ENCODE results near the gene NCK1. TPM values are rescaled to one million over a fixed set of nuclear protein-coding genes. Genes with fewer than 3 reads are reported as not detected.
"Not testable (repeated sequence)": the region's sequence is repeated elsewhere in the genome, so short reads cannot be mapped to it uniquely, and the experiment has no call there.

NCK1 gene
- total RNA-seq, 1 donor from 2014 or later = 83.4 TPM

DNA sequence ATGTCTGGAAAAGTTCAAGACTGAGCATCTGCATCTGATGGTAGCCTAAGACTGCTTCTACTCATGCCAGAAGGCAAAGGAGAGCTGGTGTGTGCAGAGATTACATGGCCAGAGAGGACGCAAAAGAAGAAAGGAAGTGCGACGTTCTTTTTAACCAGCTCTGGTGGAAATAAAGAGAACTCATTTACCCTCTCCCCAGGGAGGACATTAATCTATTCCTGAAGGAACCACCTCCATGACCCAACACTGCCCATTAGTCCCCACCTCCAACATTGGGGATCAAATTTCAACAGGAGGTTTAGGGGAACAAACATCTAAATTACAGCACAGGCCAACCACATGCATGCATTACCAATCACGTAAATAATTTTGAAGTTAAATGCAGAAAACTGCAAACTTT lies 1.5 kb upstream of the NCK1 start:
- no peak for DNase-seq (ENCODE audit: extremely low read depth, low read depth, low spot score)

DNA sequence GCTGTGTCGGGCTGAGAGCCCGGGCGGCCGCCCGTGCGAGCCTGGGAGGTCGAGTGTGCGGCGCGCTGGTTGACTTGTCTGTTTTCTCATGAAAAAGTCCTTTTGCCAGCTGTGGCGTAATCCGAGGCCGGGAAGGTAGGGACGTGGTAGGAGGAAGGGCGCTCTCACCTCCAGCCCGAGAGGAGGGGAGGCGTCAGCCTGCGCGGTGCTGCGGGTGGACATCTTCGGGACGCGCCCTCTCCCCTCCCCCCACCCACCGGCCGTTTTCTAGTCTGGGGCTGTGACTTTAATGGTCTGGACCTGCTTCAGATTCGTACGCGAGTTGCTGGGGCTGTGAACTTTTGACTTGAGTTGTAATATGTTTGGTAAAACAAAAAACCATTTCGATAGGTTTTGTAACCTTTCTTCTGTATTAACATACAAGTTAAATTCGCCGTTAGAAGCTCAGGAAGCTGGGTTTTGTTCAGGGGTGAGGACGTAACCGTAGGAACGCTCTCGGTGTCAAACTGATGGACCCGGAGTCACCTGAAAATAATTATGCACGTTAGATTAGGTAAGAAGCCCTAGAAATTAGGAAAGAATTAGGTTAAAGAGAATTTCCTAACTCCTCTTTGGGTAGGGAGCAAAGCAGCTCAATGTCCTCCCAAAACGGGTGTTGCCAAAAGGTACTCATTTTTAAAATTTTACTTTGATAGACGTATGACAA lies 762 bp downstream of the NCK1 start:
- DNase-seq (ENCODE audit: extremely low read depth, low read depth, low spot score) = no peak

DNA sequence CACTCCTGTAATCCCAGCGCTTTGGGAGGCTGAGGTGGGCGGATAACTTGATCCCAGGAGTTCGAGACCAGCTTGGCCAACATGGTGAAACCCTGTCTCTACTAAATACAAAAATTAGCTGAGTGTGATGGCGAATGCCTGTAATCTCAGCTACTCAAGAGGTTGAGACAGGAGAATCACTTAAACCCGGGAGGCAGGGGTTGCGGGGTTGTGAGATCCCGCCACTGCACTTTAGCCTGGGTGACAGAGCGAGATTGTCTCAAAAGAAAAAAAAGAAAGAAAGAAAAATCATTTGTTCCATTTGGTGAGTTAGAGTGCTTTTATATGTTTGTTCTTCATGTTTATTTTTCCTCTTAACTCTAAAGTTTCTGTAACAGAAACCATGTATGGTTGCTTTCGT lies 7.3 kb downstream of the NCK1 start:
- no peak for DNase-seq (ENCODE audit: extremely low read depth, low read depth, low spot score)

DNA sequence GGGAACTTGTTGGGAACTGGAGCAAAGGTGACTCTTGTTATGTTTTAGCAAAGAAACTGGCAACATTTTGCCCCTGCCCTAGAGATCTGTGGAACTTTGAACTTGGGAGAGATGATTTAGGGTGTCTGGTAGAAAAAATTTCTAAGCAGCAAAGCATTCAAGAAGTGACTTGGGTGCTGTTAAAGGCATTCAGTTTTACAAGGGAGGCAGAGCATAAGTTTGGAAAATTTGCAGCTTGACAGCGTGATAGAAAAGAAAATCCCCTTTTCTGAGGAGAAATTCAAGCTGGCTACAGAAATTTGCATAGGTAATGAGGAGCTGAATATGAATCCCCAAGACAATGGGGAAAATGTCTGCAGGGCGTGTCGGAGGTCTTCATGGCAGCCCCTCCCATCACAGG lies 10.2 kb downstream of the NCK1 start:
- DNase-seq (ENCODE audit: extremely low read depth, low read depth, low spot score) = not testable (repeated sequence)

DNA sequence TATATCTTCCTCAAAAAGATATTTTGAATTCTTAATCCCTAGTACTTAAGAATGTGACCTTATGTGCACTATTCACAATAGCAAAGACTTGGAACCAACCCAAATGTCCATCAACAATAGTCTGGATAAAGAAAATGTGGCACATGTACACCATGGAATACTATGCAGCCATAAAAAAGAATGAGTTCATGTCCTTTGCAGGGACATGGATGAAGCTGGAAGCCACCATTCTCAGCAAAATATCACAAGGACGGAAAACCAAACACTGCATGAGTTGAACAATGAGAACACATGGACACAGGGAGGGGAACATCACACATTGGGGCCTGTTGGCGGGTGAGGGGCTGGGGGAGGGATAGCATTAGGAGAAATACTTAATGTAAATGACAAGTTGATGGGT lies 17.5 kb downstream of the NCK1 start:
- DNase-seq (ENCODE audit: extremely low read depth, low read depth, low spot score) = not testable (repeated sequence)

DNA sequence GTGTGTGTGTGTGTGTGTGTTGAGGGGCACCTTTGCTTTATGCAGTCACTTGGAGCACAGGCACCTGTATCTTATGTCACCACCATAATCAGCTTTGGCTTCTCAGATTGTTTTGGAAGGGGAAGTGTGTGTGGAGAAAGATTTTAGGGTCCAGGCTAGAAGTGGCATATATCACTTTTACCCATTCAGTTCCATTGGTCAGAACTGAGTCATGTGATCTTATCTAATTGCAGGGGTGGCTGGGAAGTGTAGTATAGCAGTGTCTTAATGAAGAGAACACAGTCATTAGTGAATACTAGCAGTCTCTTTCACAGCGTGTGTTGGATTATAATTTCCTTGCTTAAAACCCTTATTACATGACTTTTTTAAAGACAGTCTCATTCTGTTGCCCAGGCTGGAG lies 20.6 kb downstream of the NCK1 start:
- DNase-seq (ENCODE audit: extremely low read depth, low read depth, low spot score) = no peak

DNA sequence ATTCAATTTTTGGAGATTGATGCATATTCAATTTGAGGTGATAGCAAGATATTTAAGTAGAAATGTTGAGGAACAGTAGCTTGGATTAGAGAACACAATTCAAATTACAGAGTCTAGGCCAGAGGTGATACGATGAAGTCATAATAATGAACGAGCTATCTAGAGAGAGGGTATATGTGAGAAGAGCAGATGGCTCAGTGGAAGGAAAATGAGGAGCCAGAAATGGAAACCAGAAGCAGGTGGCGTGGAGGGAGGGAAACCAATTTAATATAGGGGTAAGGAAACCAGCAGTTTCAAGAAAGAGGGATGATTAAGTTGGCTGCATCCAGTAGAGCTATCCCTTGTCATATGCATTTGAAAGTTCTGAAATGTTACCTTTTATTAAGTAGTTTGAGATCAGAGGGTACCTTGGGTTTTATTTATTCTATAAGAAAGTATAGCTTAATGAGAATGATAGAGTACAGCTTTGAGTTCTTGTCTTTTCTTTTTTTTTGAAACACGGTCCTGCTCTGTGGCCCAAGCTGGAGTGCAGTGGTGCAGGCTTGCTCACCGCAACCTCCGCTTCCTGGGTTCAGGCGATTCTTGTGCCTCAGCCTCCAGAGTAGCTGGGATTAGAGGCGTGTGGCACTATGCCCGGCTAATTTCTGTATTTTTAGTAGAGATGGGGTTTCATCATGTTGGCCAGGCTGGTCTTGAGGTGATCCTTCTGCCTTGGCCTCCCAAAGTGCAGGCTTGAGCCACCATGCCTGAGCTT lies 22.1 kb downstream of the NCK1 start:
- no peak for DNase-seq (ENCODE audit: extremely low read depth, low read depth, low spot score)

DNA sequence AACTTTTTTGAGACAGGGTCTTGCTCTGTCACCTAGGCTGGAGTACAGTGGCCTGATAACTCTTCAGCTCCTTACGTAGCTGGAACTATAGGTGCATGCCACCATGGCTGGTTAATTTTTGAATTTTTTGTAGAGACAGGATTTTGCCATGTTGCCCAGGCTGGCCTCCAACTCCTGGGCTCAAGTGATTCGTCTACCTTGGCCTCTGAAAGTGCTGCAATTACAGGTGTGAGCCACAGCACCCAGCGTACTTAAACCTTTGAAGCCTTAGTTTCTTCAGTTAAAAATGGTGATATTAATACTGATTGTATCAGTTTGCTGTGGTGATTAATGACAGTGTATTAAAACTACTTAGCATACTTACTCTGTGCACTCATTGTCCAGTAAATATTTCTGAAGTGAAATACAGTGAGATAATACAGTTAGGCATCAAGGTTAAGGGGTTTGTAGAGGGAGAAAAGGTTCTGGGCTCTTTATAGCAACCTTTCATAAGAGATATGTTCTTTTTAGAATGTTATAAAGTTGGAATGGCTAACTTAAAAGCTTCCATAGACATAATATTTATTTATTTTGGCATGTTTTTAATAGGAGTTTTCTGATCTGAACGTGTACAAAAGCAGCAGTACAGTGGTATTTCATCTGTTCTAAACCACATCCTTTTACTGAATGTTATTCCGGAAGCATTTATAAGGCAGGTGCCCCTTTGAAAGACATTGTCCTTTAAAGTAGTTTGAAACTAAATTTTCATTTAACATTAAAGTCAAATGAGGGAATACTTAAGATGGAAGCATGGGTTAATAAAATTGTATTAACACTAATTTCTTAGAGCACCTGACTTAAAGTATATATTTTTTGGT lies 23.6 kb downstream of the NCK1 start:
- no peak for DNase-seq (ENCODE audit: extremely low read depth, low read depth, low spot score)

DNA sequence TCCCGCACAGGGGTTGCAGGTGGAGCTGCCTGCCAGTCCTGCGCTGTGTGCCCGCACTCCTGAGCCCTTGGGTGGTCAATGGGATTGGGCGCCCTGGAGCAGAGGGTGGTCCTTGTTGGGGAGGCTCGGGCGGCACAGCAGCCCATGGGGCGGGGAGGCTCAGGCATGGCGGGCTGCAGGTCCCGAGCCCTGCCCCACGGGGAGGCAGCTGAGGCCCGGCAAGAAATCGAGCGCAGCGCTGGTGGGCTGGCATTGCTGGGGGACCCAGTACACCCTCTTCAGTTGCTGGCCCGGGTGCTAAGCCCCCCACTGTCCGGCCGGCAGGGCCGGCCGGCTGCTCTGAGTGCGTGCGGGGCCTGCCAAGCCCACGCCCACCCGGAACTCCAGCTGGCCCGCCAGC lies 27.9 kb downstream of the NCK1 start:
- DNase-seq (ENCODE audit: extremely low read depth, low read depth, low spot score) = no peak

DNA sequence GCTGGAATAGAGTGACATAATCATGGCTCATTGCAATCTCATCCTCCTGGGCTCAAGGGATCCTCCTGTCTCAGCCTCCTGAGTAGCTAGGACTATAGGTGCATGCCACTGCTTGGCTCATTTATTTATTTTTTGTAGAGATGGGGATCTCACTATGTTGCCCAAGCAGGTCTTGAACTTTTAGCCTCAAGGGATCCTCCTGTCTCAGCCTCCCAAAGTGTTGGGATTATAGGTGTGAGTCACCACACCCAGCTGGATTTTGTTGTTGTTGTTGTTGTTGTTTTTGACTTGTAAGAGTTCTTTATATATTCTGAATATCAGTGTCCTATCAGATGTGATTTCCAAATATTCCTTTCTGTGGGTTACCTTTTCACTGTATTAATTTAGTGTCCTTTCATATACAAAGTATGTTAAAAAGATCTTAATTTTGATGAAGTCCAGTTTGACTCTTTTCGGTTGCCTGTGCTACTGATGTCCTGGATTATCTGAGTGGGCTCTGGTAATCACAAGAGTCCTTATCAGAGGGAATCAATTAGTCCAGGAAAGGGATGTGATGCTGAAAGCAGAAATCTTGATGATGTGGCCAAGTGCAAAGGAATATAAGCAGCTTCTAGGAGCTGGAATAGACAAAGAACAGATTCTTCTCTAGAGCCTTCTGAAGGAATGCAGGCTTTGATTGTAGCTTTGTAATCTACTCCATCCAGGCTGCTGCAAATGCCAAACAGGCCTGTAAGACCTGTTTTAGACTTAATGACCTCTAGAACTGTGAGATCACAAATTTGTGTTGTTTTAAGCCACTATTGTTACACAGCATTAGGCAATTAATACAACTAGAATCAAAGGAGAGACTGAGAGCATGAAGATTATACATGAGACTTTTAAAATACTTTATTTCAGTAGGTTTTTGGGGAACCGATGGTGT lies 30.2 kb downstream of the NCK1 start:
- peak; percentile 47 for DNase-seq (ENCODE audit: extremely low read depth, low read depth, low spot score)

DNA sequence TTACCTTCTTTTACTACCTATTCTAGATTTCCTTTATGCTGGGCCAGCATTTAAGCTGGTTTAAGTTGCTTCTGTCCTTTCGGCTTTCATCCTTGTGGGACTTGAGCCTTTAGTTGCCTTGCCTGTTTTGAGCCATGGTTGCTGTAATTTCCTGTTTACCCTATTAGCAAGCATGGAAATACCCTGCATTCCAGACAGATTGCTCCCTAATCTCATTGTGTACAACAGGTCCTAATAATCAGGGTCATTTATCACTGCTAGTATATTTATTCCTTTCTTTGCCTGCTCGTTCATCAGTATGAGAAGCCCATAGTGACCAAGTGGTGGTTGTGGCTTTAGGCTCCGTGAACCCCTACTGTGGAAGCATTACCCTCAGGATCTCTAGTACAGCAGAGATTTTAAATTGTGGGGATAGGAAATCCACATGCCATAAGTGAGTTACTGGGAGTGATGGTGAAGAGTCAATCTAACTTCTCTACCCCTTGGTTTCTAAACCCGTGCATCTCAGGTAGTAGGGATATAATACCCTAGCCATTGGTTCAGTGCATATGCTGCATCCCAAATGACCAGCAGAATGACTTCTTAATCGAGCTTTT lies 31.9 kb downstream of the NCK1 start:
- DNase-seq (ENCODE audit: extremely low read depth, low read depth, low spot score) = peak; percentile 88

DNA sequence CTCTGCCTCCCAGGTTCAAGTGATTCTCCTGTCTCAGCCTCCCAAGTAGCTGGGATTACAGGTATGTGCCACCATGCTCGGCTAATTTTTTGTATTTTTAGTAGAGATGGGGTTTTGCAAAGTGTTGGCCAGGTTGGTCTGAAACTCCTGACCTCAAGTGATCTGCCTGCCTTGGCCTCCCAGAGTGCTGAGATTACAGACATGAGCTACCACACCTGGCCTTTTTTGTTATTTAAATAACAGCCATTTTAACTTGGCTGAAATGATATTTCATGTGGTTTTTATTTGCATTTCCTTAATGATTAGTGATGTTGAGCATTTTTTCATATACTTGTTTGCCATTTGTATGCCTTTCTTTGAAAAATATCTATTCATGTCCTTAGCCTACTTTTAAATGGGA lies 35.2 kb downstream of the NCK1 start:
- DNase-seq (ENCODE audit: extremely low read depth, low read depth, low spot score) = not testable (repeated sequence)

DNA sequence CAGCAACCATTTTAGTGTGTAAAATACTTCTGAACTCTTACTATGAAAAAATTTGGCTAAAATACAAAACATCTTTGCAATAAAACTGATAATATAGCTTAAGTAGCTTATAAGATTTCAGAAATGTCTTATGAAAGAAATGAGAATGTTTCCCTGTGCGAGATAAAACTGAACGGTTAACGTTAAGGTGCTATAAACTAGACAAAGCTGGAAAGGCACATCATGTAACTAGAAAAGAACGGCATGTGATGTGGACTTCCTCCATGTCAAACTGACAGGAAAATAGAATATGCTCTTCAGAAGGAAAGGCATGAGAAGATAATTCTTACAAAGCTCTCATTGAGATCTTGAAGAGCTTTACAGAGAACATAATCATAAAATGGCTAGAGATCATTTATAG lies 36.5 kb downstream of the NCK1 start:
- no peak for DNase-seq (ENCODE audit: extremely low read depth, low read depth, low spot score)

DNA sequence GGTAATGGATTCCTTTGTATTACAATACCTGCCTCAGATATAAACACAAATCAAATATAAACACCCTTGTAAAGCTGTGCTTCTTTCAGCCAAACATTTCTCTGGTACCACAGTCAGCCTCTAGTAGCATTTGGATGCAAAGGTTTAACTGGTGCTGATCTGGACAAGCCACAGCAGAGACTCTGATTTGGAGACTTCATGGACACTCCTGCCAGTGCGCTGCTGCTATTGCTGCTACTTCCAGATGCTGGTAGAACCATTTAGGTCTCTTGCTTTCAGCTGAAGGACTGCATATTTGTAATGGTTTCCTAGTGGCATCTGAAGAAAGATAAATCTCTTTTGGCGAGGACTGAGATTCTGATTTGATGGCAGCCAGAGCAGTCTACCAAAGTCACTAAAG lies 36.9 kb downstream of the NCK1 start:
- DNase-seq (ENCODE audit: extremely low read depth, low read depth, low spot score) = no peak

DNA sequence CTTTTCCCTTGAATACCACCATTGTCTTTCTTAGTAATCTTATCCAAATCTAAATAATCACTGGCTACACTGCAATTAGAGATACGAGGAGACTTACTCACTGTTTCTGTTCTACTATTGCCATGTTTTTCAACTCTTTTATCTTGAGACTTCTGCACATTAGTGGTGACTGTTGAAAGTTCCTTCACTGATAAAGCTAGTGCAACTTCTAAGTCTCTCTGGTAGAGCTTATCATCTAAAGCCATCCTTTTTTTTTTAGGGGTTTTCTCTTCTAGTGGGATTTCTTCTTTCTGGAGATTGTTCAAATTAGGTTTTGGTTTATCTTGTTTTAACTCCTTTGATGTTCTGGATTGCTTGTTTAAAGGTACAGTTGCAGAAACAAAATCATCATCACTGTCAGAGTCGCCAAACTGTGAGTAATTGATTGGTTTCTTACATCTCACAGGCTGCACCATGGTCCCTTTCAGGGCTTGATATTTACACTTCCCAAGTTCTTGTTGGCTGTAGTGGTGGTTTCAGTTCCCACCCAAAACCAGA lies 37.7 kb downstream of the NCK1 start:
- no peak for DNase-seq (ENCODE audit: extremely low read depth, low read depth, low spot score)

DNA sequence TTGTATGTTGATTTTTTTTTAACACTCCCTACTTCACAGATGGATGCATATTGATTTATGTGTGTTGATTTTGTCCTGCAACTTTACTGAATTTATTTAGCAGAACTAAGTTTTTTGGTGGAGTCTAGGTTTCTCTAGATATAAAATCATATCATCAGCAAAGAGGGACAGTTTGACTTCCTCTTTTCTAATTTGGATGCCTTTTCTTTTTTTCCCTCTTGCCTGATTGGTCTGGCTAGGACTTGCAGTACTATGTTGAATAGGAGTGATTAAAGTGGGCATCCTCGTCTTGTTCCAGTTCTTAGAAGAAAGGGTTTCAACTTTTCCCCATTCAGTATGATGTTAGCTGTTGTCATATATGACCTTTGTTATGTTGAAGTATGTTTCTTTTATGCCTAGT lies 38.7 kb downstream of the NCK1 start:
- not testable (repeated sequence) for DNase-seq (ENCODE audit: extremely low read depth, low read depth, low spot score)

DNA sequence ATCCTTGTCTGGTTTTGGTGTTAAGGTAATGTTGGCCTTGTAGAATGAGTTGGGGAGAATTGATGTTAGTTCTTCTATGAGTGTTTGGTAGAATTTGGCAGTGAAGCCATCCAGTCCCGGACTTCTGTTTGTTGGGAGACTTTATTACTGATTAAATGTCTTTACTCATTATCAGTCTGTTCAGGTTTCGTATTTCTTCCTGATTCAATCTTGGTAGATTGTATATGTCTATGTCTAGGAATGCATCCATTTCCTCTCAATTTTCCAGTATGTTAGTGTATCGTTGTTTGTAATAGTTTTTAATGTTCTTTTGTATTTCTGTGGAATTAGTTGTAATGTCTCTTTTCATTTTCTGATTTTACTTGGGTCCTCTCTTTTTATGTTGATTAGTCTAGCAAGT lies 39.4 kb downstream of the NCK1 start:
- no peak for DNase-seq (ENCODE audit: extremely low read depth, low read depth, low spot score)

DNA sequence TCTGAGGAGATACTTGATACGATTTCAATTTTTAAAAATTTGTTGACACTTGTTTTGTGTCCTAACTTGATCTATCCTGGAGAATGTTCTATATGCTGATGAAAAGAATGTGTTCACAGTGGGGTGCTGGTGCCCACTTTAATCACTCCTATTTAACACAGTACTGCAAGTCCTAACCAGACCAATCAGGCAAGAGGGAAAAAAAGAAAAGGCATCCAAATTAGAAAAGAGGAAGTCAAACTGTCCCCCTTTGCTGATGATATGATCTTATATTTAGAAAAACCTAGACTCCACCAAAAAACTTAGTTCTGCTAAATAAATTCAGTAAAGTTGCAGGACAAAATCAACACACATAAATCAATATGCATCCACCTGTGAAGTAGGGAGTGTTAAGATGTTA lies 40.5 kb downstream of the NCK1 start:
- not testable (repeated sequence) for DNase-seq (ENCODE audit: extremely low read depth, low read depth, low spot score)

DNA sequence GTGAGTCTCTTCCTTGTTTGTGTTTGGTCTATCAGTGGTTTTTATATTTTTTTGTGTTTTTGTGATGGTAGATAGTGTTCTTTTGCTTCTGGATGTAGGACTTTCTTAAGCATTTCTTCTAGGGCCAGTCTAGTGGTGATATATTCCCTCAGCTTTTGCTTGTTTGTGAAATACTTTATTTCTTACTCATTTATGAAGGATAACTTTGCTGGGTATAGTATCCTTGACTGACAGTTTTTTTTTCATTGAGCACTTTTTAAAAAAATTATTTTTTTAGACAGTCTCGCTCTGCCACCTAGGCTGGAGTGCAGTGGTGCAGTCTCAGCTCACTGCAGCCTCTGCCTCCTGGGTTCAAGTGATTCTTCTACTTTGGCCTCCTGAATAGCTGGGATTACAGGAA lies 41.9 kb downstream of the NCK1 start:
- DNase-seq (ENCODE audit: extremely low read depth, low read depth, low spot score) = no peak

DNA sequence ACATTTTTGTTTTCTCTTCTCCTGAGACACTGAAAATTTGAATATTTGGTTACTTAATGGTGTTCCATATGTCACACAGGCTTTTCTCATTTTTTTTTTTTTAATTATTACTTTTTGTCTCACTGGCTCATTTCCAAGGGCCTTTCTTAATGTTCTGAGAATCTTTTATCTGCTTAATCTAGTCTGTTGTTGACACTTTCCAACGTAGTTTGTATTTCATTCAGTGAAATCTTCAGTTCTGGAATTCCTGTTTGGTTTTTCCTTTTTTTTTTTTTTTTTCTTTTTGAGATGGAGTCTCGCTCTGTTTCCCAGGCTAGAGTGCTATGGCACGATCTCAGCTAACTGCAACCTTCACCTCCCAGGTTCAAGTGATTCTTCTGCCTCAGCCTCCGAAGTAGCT lies 42.7 kb downstream of the NCK1 start:
- no peak for DNase-seq (ENCODE audit: extremely low read depth, low read depth, low spot score)

Measured in glomerular endothelial cell (primary cell).